ENCODE results near the gene RHOF.
"Not testable (repeated sequence)": the region's sequence is repeated elsewhere in the genome, so short reads cannot be mapped to it uniquely, and the experiment has no call there.

RHOF gene

GRCh38 chr12:121749267-121749666 is 44.2 kb downstream of the RHOF start:
- DNase-seq (ENCODE audit: low read depth, low spot score), result no peak

- DNase-seq (ENCODE audit: low read depth, low spot score), result peak; percentile 70
These were observed 44.8 kb downstream of the RHOF start for GRCh38 chr12:121748571-121749265.

GRCh38 chr12:121748218-121748570 is 45.3 kb downstream of the RHOF start:
- DNase-seq (ENCODE audit: low read depth, low spot score), result no peak

- DNase-seq (ENCODE audit: low read depth, low spot score), result not testable (repeated sequence)
These were observed 47.9 kb downstream of the RHOF start for GRCh38 chr12:121745545-121745944.

GRCh38 chr12:121741743-121742142 is 51.7 kb downstream of the RHOF start:
- no peak for DNase-seq (ENCODE audit: low read depth, low spot score)

GRCh38 chr12:121740847-121741246 is 52.6 kb downstream of the RHOF start:
- no peak for DNase-seq (ENCODE audit: low read depth, low spot score)

- DNase-seq (ENCODE audit: low read depth, low spot score), result no peak
These were observed 55.1 kb downstream of the RHOF start for GRCh38 chr12:121738340-121738858.

- DNase-seq (ENCODE audit: low read depth, low spot score), result no peak
These were observed 59.6 kb downstream of the RHOF start for GRCh38 chr12:121733849-121734248.

GRCh38 chr12:121731473-121731872 is 62.0 kb downstream of the RHOF start:
- no peak for DNase-seq (ENCODE audit: low read depth, low spot score)

- DNase-seq (ENCODE audit: low read depth, low spot score), result no peak
These were observed 64.5 kb downstream of the RHOF start for GRCh38 chr12:121729021-121729420.
